ENCODE measurements around the gene SGK2. TPM values are rescaled to one million over a fixed set of nuclear protein-coding genes. Genes with fewer than 3 reads are reported as not detected.

Gene SGK2
- total RNA-seq, 2 donors from 2014 or later: 7.9 to 10.9 TPM

DNA sequence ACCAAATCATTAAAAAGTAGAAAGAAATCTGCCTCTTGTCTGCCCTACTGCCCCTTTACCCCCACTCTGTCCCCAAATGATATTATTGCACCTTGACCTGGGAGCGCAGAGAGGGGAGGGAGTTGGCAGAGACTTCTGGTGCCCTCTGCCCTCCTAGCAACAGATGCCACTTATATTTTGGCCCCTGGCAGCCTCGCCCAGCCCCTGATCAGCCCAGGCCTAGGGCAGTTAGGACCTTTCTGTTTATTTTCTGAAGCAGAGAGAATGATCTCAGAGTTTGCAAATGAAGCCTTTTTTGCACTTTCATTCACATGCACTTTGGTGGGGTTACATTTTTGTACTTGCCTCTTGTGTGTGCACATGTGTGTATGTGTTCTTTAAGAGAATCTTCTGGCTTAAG is 8.4 kb upstream of the SGK2 start:
- intact Hi-C loops (cut with DNase I): no loop called here
- ATAC-seq (peak in 1 of 2 donors; percentile 38), DNase-seq (no peak)

DNA sequence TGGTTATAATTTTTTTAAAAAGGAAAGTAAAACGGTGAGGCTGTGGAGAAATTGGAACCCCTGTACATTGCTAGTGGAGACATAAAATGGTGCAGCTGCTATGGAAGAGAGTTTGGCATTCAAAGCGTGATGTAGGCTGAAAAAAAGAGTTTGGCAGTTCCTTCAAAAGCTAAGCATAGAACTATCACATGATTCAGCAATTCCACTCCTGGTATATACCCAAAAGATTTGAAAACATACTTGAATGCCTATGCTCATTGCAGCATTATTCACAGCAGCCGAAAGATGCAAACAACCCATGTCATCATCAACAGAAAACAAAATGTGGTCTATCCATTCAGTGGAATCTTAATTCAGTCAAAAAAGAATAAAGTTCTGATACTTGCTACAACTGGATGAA is 4.5 kb upstream of the SGK2 start:
- no peak for ATAC-seq
- DNase-seq: no peak
- intact Hi-C loops (cut with DNase I): no loop called here

- no peak for ATAC-seq
- DNase-seq: no peak
- intact Hi-C loops (cut with DNase I): no loop called here
Measured at GRCh38 chr20:43559147-43559987, 540 bp downstream of the SGK2 start.

DNA sequence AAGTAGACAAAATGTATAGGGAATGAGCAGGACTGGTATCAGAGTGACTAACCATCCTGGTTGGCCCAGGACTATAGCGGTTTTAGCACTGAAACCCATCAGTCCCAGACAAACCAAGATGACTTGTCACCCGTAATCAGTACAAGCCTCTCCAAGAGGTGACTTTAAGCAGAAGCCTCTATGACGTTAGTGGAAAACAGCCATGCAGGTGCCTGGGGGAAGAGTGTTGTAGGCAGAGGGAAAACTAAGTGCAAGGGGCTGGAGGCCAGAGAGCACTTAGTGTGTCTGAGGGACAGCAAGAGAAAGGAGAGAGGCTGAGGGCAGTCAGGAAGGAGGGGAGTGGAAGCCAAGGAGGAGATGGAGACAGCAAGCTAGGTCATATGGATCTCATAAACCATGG is 2.1 kb downstream of the SGK2 start:
- ATAC-seq (no peak), DNase-seq (no peak)
- intact Hi-C loops (cut with DNase I): no loop called here

- intact Hi-C loops (cut with DNase I): no loop called here
- DNase-seq: no peak
- ATAC-seq: no peak
Measured at GRCh38 chr20:43563429-43563828, 4.6 kb downstream of the SGK2 start.

DNA sequence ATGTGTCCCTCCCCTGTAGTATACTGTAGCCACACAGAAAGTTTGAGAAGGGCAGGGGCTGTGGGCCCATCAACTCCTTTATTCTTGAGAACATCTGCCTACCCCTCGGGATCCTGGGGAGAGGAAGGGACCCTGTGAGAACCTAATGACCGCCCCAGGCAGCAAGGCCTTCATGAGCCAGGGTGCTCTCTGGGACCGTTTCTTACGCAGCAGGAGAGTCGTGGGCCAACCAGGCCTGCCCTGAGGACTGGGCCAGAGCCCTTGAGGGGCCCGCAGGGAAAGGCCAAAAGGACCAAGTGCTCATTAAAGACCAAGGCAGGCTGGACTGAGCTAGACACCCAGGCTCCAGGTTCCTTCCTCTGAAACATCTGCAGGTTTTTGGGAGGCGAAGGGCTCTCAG is 5.2 kb downstream of the SGK2 start:
- intact Hi-C loops (cut with DNase I): no loop called here
- DNase-seq (no peak), ATAC-seq (no peak)

- intact Hi-C loops (cut with DNase I): no loop called here
- DNase-seq (no peak), ATAC-seq (no peak)
Measured at GRCh38 chr20:43564455-43564854, 5.6 kb downstream of the SGK2 start.

DNA sequence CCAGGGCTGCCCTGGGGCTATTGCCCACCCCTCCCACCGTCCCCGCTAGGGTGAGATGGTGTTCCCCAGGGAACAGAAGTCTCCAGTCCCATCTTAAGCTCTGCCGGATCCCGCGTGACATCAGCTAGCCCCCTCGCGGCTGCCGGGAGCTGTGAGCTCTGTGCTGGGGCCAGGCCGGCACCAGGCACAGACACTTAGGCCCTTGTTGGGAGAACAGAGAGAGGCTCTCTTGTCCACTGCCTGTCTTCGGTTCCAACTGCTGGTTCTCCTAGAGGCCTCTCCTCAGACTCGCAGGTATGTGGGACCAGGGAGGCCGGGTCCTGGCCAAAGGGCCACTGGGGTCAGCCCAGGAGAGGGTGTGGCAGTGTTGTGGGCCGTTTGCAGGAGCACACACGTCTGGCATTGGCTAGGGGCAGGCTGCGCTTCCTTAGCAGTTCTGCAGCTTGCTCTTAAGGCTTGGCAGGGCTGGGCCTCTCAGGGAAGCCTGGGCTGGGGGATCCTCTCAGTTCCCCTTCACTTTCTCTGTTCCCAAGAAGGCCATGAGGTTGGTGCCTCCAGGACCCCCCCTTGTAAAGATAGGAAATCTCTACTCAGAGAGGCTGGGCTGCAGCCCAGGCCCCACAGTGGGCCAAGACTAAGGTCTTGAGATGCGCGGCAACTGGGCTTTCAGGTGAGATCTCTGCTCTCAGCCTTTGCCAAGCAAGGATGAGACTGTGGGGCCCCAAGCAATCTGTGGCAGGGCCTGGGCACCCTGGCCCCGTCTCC is 6.3 kb downstream of the SGK2 start:
- intact Hi-C loops (cut with DNase I): no loop called here
- DNase-seq: no peak
- no peak for ATAC-seq

- no peak for DNase-seq
Measured at GRCh38 chr20:43565758-43566104, 6.9 kb downstream of the SGK2 start.

DNA sequence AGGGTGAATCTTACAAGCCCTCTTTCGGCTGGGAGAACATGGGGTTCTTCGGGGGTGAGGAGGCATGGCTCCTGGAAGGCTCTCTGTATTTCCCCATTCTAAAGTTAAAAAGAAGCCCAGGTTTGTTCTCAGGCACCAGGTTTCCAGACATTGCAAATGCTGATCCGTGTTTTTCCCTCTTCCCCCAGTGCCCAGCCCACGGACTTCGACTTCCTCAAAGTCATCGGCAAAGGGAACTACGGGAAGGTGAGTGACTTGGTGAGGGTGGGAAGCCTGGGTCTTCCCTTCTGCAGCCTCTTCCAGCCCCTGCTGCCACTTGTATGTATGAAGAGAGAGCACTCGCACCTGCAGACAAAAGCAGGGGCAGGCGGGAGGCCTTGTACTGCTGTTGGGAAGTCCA is 8.7 kb downstream of the SGK2 start:
- DNase-seq: no peak
- intact Hi-C loops (cut with DNase I): no loop called here
- ATAC-seq: no peak

More at GRCh38 chr20:43565758-43566104, 6.9 kb downstream of the SGK2 start:
- intact Hi-C loops (cut with DNase I): no loop called here
- no peak for ATAC-seq

GRCh38 chr20:43568706-43569105 is 9.9 kb downstream of the SGK2 start:
- intact Hi-C loops (cut with DNase I): no loop called here
- ATAC-seq (no peak), DNase-seq (no peak)

DNA sequence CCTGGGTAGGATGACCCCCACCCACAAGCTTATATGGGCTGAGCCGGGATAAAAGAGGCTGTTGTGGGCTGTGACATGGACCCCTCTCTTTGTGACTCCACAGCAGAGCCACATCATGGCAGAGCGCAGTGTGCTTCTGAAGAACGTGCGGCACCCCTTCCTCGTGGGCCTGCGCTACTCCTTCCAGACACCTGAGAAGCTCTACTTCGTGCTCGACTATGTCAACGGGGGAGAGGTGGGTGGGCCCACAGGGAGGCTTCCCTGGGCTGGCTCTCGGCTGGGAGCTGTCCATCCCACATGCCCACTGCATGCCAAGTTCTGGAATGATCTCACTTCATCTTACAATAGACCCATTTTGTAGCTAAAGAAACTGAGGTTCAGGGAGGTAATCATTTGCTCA is 10.5 kb downstream of the SGK2 start:
- ATAC-seq (no peak), DNase-seq (no peak)
- intact Hi-C loops (cut with DNase I): no loop called here

DNA sequence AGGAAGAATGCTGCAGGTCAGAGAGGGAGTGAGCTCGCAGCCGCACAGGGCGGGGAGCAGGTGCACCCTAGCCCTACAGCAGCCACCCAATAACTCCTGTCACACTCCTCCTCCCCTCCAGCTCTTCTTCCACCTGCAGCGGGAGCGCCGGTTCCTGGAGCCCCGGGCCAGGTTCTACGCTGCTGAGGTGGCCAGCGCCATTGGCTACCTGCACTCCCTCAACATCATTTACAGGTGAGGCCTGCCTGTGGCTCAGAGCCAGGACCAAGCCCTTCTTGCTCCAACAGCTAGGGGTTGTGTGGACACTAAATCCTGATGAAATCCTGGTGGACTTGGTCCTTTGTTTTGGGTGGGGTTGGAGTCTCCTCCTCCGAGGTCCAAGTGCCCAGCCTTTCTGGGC is 11.7 kb downstream of the SGK2 start:
- DNase-seq: no peak

GRCh38 chr20:43571310-43571709 is 12.5 kb downstream of the SGK2 start:
- intact Hi-C loops (cut with DNase I): no loop called here
- DNase-seq (no peak), ATAC-seq (no peak)

More for the DNA sequence above, 11.7 kb downstream of the SGK2 start:
- no peak for ATAC-seq
- intact Hi-C loops (cut with DNase I): no loop called here

DNA sequence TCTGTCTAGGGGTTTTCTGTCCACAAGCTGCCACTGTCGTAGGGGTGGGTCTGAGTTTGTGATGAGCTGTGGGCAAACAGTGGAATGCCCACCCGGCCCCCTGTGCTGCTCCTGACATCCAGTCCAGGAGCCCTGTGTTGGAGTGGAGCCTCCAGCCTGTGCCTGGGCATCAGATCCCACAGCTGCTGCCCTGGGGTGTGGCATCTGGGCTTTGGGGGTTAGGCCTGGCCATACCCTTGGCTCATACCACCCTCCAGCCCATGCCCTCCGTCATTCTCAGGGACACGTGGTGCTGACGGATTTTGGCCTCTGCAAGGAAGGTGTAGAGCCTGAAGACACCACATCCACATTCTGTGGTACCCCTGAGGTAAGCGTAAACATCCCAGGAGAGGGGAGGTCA is 12.9 kb downstream of the SGK2 start:
- no peak for ATAC-seq
- no peak for DNase-seq
- intact Hi-C loops (cut with DNase I): no loop called here

- intact Hi-C loops (cut with DNase I): no loop called here
- no peak for DNase-seq
- no peak for ATAC-seq
Measured at GRCh38 chr20:43572891-43573290, 14.1 kb downstream of the SGK2 start.

- ATAC-seq (peak in 1 of 2 donors; percentile 45), DNase-seq (no peak)
Measured at GRCh38 chr20:43576108-43576507, 17.3 kb downstream of the SGK2 start.

GRCh38 chr20:43579861-43580793 is 21.3 kb downstream of the SGK2 start:
- intact Hi-C loops (cut with DNase I): no loop called here
- DNase-seq: no peak

More at GRCh38 chr20:43576108-43576507, 17.3 kb downstream of the SGK2 start:
- intact Hi-C loops (cut with DNase I): no loop called here

DNA sequence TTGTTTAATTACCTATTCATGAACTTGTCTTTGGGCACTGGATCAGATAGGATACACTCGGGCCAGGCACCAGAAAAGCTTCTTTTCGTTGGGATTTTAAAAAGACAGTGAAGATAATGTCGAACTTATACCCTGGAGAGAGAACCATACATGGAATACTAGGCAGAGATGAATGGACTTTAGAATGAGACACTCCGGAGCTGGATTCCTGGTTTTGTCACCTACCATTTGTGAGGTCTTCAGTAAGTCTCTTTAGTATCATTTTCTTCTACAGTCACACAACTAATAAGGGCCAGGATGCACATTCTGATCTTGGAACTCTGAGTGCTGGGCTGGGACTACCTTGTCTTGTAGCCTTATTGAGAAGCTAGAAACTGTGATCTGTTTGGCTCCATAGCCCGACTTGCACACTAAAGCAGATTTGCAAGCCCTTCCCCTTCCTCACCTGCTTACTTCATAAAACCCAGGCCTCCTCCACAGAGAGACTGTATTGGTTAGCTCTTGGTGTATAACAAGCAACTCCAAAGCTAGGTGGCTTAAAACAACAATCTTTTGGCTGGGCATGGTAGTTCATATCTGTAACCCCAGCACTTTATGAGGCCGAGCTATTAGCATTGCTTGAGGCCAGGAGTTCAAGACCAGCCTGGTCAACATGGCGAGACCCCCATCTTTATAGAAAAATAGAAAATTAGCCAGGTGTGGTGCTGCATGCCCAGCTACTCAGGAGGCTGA is 24.5 kb downstream of the SGK2 start:
- intact Hi-C loops (cut with DNase I): no loop called here
- ATAC-seq: no peak
- DNase-seq: no peak

More at GRCh38 chr20:43579861-43580793, 21.3 kb downstream of the SGK2 start:
- no peak for ATAC-seq

Measured in left cardiac atrium (tissue), 4 donors.